Stimulated activated CD4-positive, alpha-beta T cell treated with anti-CD3 and anti-CD28 coated beads, Interleukin-12 subunit alpha, Interleukin-12 subunit beta, amount 100 ng/mL, for 48 hours (primary cell): ENCODE data around the gene TMPRSS6.

Experiments
- DNase-seq, 3 donors: peaks; one replicate each; pipeline ENCODE4 v3.0.0-alpha.2; 2020; ENCODE audit warnings: low read depth in 2 of 3, low spot score in 1 of 3

The TMPRSS6 gene

GRCh38 chr22:37140686-37141323 lies 31.3 kb upstream of the TMPRSS6 start:
- no peak for DNase-seq

GRCh38 chr22:37139762-37140161 lies 30.2 kb upstream of the TMPRSS6 start:
- no peak for DNase-seq

GRCh38 chr22:37138849-37139561 lies 29.5 kb upstream of the TMPRSS6 start:
- DNase-seq = no peak

- DNase-seq = peak in 1 of 3 donors; percentile 46
Measured at GRCh38 chr22:37137903-37138665, 28.6 kb upstream of the TMPRSS6 start.

- no peak for DNase-seq
Measured at GRCh38 chr22:37137131-37137530, 27.6 kb upstream of the TMPRSS6 start.

- DNase-seq = no peak
Measured at GRCh38 chr22:37135023-37135422, 25.5 kb upstream of the TMPRSS6 start.

- no peak for DNase-seq
Measured at GRCh38 chr22:37133304-37134018, 23.9 kb upstream of the TMPRSS6 start.

GRCh38 chr22:37132773-37133172 lies 23.3 kb upstream of the TMPRSS6 start:
- no peak for DNase-seq

GRCh38 chr22:37129866-37130441 lies 20.4 kb upstream of the TMPRSS6 start:
- no peak for DNase-seq

- no peak for DNase-seq
Measured at GRCh38 chr22:37128555-37129281, 19.2 kb upstream of the TMPRSS6 start.

GRCh38 chr22:37127350-37127878 lies 17.9 kb upstream of the TMPRSS6 start:
- DNase-seq = no peak

GRCh38 chr22:37126882-37127281 lies 17.4 kb upstream of the TMPRSS6 start:
- no peak for DNase-seq

- no peak for DNase-seq
Measured at GRCh38 chr22:37126383-37126782, 16.9 kb upstream of the TMPRSS6 start.

- no peak for DNase-seq
Measured at GRCh38 chr22:37123649-37124048, 14.1 kb upstream of the TMPRSS6 start.

GRCh38 chr22:37122598-37123180 lies 13.2 kb upstream of the TMPRSS6 start:
- DNase-seq = no peak

- peak; percentile 90 to 93 (median 92) for DNase-seq
Measured at GRCh38 chr22:37121887-37122591, 12.5 kb upstream of the TMPRSS6 start.

GRCh38 chr22:37120569-37121340 lies 11.2 kb upstream of the TMPRSS6 start:
- DNase-seq = no peak

- DNase-seq = no peak
Measured at GRCh38 chr22:37119872-37120271, 10.4 kb upstream of the TMPRSS6 start.
